HepG2 (cell line): Measurements from ENCODE around the gene PCOLCE2. TPM values are rescaled to one million over a fixed set of nuclear protein-coding genes. Genes with fewer than 3 reads are reported as not detected.
A peak's percentile ranks its signal among the peaks of the same experiment; 100 is the strongest.

Experiments used
- BHLHE40 ChIP-seq: IDR thresholded peaks from 2 replicates; pipeline ENCODE4 v1.6.1; 2011; ENCODE audit warnings: low read length, improper control_type of control experiment
- DMAP1 ChIP-seq: IDR thresholded peaks from 2 replicates; pipeline ENCODE4 v1.6.1; 2016
- EHMT2 ChIP-seq: fragments of 200-600 bp; sonication (generic); IDR thresholded peaks from 2 replicates; pipeline ENCODE4 v1.7.0; 2017; ENCODE audit warnings: antibody characterized with exemption, low read depth, low read length, borderline replicate concordance
- HHEX ChIP-seq: IDR thresholded peaks from 2 replicates; pipeline ENCODE4 v1.6.1; 2016; ENCODE audit warnings: control low read depth
- HMG20A ChIP-seq: IDR thresholded peaks from 2 replicates; pipeline ENCODE4 v1.6.1; 2016; ENCODE audit warnings: borderline replicate concordance
- HNF1B ChIP-seq: sonication (generic); formaldehyde crosslinking; IDR thresholded peaks from 2 replicates; pipeline ENCODE4 v1.5.1; 2020; ENCODE audit warnings: mild to moderate bottlenecking, moderate library complexity, missing genetic modification reagents
- NFKBIZ ChIP-seq: IDR thresholded peaks from 2 replicates; pipeline ENCODE4 v1.6.1; 2018; ENCODE audit warnings: missing genetic modification reagents, missing compliant biosample characterization
- PHF5A ChIP-seq: IDR thresholded peaks from one replicate; pipeline ENCODE4 v1.6.1; 2018; ENCODE audit warnings: low read depth, missing genetic modification reagents; ENCODE audit not compliant: unreplicated experiment
- SCMH1 ChIP-seq: sonication (generic); formaldehyde crosslinking; IDR thresholded peaks from 2 replicates; pipeline ENCODE4 v1.9.0; 2021; ENCODE audit warnings: missing genetic modification reagents, mild to moderate bottlenecking, borderline replicate concordance
- TCF7 ChIP-seq: sonication (generic); IDR thresholded peaks from 2 replicates; pipeline ENCODE4 v1.6.1; 2016; ENCODE audit warnings: antibody characterized with exemption, low read depth
- THAP8 ChIP-seq: sonication (generic); formaldehyde crosslinking; IDR thresholded peaks from 2 replicates; pipeline ENCODE4 v1.5.1; 2020; ENCODE audit warnings: missing genetic modification reagents, mild to moderate bottlenecking, borderline replicate concordance
- WIZ ChIP-seq: sonication (generic); formaldehyde crosslinking; IDR thresholded peaks from 2 replicates; pipeline ENCODE4 v1.5.1; 2020; ENCODE audit warnings: mild to moderate bottlenecking, missing genetic modification reagents
- XRCC5 ChIP-seq: fragments of 200-400 bp; formaldehyde crosslinking; optimal IDR thresholded peaks from 2 replicates; pipeline ENCODE3; 2017; ENCODE audit warnings: mild to moderate bottlenecking, low read length
- ZBTB7A ChIP-seq: sonication (generic); formaldehyde crosslinking; IDR thresholded peaks from 2 replicates; pipeline ENCODE4 v1.8.0; 2022; ENCODE audit warnings: mild to moderate bottlenecking, missing genetic modification reagents
- ZFY ChIP-seq: sonication (generic); formaldehyde crosslinking; IDR thresholded peaks from 2 replicates; pipeline ENCODE4 v1.4.0; 2020; ENCODE audit warnings: missing genetic modification reagents
- ZNF230 ChIP-seq: sonication (generic); formaldehyde crosslinking; IDR thresholded peaks from 2 replicates; pipeline ENCODE4 v1.4.0; 2020; ENCODE audit warnings: mild to moderate bottlenecking, missing genetic modification reagents
- ZNF329 ChIP-seq: sonication (generic); formaldehyde crosslinking; IDR thresholded peaks from 2 replicates; pipeline ENCODE4 v1.9.0; 2021; ENCODE audit warnings: low read depth, mild to moderate bottlenecking, missing genetic modification reagents
- ZNF331 ChIP-seq: sonication (generic); formaldehyde crosslinking; IDR thresholded peaks from 2 replicates; pipeline ENCODE4 v1.4.0; 2020; ENCODE audit warnings: missing genetic modification reagents
- ZNF337 ChIP-seq: sonication (generic); formaldehyde crosslinking; IDR thresholded peaks from 2 replicates; pipeline ENCODE4 v1.5.1; 2020; ENCODE audit warnings: missing genetic modification reagents, low read depth, mild to moderate bottlenecking, borderline replicate concordance
- ZNF354B ChIP-seq: sonication (generic); formaldehyde crosslinking; IDR thresholded peaks from 2 replicates; pipeline ENCODE4 v1.8.0; 2022; ENCODE audit warnings: mild to moderate bottlenecking, missing genetic modification reagents
- polyA plus RNA-seq, 8 experiments: library from polyadenylated mRNA; depleted of rRNA in 3 of 8; stranded (reverse) in 7 of 8; unstranded in 1 of 8; fragments of >200 nt; fragmentation: Illumina TruSeq in 4 of 8; extraction: Trizol in 4 of 8; gene quantifications; 2 replicates each; pipeline versions ENCODE4 v1.2.1 to v1.2.3, GENCODE V29; 2011 to 2016; ENCODE audit warnings: low read depth in 4 of 8, missing spikeins in 1 of 8, mixed read lengths in 1 of 8; ENCODE audit not compliant: insufficient read depth in 1 of 8
- total RNA-seq, 5 experiments: library from RNA; depleted of rRNA; stranded (reverse); fragments of >200 nt; fragmentation: Illumina TruSeq; extraction: Trizol; gene quantifications; 2 replicates each; pipeline ENCODE4 v1.2.3, GENCODE V29; 2016; ENCODE audit warnings: low read depth in 1 of 5
- TF ChIP-seq, protein P1 (sequence below): sonication (generic); formaldehyde crosslinking; IDR thresholded peaks from 2 replicates; pipeline ENCODE4 v1.5.1; 2020; ENCODE audit warnings: mild to moderate bottlenecking, missing genetic modification reagents, borderline replicate concordance

PCOLCE2 gene
- total and polyA plus RNA-seq, 2 of the 13 experiments (the other 11 are each of a cell fraction or from before 2014, with no cell fraction given): 0.71 to 2.0 TPM

GRCh38 chr3:142853270-142854168 is 35.4 kb downstream of the PCOLCE2 start (continued):
- peak; percentile 23; the same call in 1 of the 2 replicates for TF ChIP-seq HNF1B (CRISPR knock-in tag)
- TF ChIP-seq ZFY: no peak
- 0 out of 2 replicates have a peak, but pooled peaks have one; percentile 49 for TF ChIP-seq ZNF230 (CRISPR knock-in tag)
- no peak for TF ChIP-seq EHMT2
- no peak for TF ChIP-seq DMAP1 (CRISPR knock-in tag)
- no peak for TF ChIP-seq SCMH1 (CRISPR knock-in tag)
- 0 out of 2 replicates have a peak, but pooled peaks have one; percentile 37 for TF ChIP-seq TCF7
- peak; percentile 24; the same call in 1 of the 2 replicates for TF ChIP-seq HHEX (CRISPR knock-in tag)
- TF ChIP-seq ZNF337 (CRISPR knock-in tag): no peak
- TF ChIP-seq ZNF331 (CRISPR knock-in tag): no peak
- no peak for TF ChIP-seq XRCC5
- TF ChIP-seq THAP8: 0 out of 2 replicates have a peak, but pooled peaks have one; percentile 40
- no peak for TF ChIP-seq PHF5A (CRISPR knock-in tag)
- TF ChIP-seq, protein P1, sequence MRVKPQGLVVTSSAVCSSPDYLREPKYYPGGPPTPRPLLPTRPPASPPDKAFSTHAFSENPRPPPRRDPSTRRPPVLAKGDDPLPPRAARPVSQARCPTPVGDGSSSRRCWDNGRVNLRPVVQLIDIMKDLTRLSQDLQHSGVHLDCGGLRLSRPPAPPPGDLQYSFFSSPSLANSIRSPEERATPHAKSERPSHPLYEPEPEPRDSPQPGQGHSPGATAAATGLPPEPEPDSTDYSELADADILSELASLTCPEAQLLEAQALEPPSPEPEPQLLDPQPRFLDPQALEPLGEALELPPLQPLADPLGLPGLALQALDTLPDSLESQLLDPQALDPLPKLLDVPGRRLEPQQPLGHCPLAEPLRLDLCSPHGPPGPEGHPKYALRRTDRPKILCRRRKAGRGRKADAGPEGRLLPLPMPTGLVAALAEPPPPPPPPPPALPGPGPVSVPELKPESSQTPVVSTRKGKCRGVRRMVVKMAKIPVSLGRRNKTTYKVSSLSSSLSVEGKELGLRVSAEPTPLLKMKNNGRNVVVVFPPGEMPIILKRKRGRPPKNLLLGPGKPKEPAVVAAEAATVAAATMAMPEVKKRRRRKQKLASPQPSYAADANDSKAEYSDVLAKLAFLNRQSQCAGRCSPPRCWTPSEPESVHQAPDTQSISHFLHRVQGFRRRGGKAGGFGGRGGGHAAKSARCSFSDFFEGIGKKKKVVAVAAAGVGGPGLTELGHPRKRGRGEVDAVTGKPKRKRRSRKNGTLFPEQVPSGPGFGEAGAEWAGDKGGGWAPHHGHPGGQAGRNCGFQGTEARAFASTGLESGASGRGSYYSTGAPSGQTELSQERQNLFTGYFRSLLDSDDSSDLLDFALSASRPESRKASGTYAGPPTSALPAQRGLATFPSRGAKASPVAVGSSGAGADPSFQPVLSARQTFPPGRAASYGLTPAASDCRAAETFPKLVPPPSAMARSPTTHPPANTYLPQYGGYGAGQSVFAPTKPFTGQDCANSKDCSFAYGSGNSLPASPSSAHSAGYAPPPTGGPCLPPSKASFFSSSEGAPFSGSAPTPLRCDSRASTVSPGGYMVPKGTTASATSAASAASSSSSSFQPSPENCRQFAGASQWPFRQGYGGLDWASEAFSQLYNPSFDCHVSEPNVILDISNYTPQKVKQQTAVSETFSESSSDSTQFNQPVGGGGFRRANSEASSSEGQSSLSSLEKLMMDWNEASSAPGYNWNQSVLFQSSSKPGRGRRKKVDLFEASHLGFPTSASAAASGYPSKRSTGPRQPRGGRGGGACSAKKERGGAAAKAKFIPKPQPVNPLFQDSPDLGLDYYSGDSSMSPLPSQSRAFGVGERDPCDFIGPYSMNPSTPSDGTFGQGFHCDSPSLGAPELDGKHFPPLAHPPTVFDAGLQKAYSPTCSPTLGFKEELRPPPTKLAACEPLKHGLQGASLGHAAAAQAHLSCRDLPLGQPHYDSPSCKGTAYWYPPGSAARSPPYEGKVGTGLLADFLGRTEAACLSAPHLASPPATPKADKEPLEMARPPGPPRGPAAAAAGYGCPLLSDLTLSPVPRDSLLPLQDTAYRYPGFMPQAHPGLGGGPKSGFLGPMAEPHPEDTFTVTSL (CRISPR knock-in tag): peak; percentile 41; the same call in 1 of the 2 replicates
- peak; percentile 18; the same call in 1 of the 2 replicates for TF ChIP-seq HMG20A (CRISPR knock-in tag)
- TF ChIP-seq BHLHE40: 0 out of 2 replicates have a peak, but pooled peaks have one; percentile 34
- 0 out of 2 replicates have a peak, but pooled peaks have one; percentile 28 for TF ChIP-seq ZBTB7A
- no peak for TF ChIP-seq WIZ
- no peak for TF ChIP-seq ZNF329 (CRISPR knock-in tag)
- TF ChIP-seq NFKBIZ (CRISPR knock-in tag): no peak
- TF ChIP-seq ZNF354B: no peak
